NK-92 (cell line): ENCODE results near the gene SELENOS.
"Not testable (repeated sequence)": the region's sequence is repeated elsewhere in the genome, so short reads cannot be mapped to it uniquely, and the experiment has no call there.

Experiments used
- DNase-seq: peaks from one replicate; lab custom pipeline; 2025; ENCODE audit not compliant: unreplicated experiment; lab: John Stamatoyannopoulos, UW

Gene SELENOS

DNA sequence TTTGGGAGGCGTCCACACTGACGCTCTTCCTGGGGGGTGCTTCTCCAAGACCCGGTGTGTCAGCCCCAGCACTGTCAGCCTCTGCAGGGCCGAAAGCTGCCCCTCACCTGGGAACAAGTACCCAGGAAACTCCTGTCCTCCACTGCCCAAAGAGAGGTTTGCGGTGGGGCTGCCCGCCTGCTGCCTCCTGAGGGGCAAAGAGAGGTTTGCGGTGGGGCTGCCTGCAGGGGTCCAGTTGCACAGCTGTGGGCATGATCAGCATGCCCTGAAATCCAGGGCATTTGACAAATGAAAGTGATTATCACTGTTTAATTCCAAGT, 32.8 kb upstream of the SELENOS start:
- DNase-seq, result no peak

DNA sequence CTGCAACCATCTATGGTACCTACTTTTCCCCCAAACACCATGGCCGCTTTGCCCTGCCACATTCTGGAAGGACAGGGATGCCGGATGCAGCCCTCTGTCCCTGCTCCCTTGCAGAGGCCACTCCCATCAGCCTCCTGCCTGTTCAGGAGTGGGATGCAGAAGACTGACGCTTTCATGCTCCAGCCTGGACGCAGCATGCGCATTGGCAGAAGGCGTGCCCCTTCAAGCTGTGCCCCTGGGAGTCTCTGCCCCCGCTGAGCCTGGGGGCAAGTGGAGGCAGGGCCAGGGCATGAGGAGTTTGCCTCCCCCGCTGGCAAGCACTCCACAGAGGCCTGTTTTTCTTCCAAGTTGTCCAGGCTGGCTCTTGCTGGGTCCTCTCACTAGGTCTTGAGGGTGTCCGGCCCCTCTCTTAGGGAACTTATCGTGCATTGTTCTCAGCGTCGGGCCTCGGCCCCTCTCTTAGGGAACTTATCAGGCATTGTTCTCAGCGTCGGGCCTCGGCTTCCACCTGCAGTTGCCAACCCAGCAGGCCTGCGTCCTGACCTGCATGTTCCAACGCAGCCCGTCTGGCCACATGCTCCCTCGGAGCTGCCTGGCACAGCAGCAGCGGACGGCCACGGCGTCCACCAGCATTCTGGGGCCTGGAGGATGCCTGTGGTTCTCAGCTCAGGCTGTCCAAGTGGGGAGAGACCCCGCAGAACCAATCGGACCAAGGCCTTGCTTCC, 32.3 kb upstream of the SELENOS start:
- DNase-seq, result no peak

DNA sequence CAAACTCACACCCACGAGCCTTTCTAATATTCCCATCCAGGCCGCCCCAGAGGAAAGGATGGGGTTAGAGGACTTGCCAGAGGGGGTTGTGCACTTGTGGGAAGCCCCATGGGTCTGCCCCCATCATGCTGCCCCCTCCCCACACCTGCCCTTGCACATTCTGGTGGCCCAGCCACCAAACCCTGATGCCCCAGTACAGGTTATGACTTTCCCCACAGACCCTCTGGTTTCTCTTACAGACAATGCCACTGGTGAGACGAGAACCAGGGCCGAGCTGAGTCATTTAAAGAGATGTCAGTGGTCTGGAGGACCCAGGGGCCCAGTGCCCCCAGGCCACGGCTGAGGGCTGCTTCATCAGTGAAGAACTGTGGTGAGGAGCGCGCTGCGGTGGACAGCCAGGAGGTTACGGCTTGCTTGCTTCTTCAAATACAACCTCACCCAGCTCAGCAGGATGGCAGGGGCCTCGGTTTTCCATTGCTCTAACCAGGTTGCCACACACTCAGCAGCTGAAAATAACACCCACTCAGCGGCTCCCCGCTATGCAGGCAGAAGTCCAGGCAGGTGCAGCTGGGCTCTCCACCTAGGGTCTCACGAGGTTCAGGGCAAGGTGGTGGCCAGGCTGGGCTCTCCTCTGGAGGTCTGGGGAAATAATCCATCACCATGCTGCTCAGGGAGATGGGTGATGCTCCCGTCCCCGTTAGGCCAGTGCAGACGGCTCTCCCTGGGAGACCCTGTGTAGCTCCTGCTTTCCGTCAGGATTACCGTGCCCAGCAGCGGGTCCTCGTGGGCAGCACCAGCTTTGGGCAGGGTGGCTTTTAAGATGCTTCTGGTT, 31.5 kb upstream of the SELENOS start:
- DNase-seq, result no peak

DNA sequence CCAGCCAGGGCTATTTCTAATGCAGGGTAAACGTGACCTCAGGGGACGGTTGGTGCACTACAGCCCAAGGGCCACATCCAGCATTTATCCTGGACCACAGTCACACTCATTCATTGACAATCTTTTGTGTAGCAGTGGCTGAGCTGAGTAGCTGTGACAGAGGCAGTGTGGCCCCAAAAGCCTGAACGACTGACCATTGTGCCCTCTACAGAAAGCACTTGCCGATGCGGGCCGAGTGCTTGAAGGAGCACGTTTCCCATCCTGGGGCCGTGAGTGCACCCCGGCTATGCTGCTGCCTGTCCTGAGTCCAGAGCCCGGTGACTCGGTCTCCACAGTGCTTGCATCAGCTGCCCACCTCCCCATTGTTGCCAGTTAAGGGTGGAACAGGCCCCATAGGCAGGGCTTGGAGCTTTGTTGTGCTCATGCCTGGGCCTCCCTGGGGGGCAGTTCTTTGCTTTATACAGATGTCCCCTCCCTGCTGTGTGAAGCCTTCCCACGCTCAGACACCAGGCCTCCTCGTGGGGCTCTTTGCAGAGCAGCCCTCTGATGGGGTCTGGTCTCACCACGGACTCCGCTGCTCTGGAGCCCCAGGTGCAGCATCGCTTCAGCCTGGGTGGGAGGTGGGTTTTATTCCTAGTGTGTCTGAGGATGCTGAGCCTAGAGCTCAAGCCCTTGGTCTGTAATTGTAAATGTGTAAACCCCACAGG, 30.8 kb upstream of the SELENOS start:
- no peak for DNase-seq

DNA sequence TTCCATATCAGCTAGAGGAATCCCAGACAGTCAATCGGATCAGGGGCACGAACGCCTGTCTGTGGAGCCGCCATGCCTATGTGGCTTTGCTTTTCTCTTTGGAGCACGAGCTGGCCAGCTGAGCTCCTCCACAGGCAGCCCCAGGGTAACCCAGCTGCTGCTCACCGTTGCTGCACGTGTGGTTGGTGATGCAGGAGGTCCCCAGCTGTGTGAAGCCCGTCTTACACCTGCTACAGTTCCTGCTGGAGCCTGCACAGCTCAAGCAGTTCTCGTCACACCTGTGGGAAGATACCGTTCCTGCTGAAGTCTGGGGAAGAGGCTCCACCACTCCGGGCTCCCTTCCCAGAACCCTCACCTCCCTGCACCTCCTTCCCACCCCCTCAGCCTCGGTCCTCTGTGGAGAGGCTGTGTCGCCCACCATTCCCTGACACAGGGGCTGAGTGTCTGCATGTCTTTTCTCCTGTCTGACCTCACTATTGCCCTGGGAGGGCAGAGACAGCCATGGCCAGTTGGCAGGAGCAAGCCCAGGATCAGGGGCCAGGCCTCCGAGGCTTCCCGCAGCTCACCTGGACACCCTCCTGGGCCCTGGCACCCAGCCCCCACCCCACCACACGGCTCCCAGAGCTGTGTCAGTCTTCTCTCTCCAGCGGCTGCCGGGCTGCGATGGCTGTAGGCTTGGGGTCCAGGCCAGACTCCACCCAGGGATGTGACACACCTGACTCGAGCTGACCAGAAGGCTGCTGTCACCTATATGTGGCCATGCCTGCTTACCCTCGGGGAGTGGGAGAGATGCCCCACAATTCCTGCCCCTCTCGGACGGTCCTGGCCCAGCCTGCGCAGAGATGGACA, 30.0 kb upstream of the SELENOS start:
- DNase-seq, result no peak

DNA sequence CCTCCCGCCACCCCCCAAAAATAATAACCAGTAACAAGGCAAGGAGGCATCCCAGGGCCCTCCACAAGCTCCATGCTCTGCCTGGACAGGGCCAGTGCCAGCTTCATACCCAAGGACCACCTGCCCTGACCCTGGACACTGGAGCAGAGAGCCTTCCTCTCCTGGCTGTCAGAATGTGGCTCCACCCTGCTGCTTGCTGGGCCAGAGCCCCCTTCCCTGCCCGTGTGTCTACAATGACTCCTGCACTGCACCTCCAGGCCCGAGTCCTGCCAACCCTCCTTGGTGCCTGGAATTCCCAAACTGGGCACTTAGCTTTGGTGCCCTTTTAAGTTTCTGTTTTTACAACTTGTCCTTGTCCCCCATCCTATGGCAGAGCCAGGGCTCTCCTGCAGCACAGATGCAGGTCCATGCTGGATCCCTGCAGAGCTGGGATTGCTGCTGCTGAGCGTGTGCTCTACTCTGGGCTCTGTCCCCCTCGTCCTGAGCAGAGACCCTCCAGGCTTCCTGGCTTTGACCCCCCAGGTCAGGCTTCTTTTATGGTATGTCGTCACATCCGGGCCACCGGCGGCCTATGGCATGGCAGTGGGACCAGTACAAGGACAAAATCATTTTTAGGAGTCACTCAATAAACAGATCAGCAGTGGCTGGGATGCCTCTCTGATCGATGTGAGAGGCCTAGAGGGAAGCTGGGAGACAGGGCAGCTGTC, 29.2 kb upstream of the SELENOS start:
- no peak for DNase-seq

DNA sequence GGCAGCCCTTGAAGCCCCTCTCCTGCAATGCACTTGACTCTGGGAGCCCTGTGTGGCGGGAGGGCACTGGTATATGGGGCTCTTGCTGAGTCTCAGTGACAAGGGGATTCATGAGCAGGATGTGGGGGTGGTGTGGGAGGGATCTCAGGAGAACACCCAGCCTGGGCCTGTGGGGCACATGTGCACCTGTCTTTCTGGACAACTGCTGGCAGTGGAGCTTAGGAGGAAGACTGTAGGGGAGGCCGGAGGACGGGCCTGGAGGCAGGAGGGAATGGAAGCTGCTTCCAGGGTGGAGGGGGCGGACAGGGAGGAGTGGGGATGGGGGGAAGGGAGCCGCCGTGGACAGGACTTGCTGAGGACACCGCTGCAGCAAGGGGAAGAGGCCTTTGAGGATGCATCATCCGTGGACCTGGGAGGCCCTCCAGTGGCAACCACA, 28.6 kb upstream of the SELENOS start:
- DNase-seq, result no peak

DNA sequence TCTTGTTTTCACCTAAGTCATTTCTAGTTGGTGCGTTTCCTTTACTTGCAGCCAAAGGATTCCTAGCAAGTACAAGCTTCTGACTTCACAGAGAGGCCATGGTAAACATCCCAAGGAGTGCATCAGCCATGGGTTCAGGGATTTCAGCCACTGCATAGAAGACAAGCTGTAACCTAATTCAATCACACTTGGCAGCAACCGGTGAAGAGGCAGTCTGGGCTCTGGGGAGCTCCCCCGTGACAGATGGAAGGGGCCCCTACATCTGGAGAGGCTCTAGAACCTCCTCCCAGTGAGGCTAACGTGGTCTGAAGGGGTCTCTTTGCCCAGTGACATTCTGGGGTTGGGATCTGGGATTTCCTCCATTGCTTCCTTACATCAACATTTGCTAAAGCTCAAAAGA, 26.1 kb upstream of the SELENOS start:
- DNase-seq, result no peak

DNA sequence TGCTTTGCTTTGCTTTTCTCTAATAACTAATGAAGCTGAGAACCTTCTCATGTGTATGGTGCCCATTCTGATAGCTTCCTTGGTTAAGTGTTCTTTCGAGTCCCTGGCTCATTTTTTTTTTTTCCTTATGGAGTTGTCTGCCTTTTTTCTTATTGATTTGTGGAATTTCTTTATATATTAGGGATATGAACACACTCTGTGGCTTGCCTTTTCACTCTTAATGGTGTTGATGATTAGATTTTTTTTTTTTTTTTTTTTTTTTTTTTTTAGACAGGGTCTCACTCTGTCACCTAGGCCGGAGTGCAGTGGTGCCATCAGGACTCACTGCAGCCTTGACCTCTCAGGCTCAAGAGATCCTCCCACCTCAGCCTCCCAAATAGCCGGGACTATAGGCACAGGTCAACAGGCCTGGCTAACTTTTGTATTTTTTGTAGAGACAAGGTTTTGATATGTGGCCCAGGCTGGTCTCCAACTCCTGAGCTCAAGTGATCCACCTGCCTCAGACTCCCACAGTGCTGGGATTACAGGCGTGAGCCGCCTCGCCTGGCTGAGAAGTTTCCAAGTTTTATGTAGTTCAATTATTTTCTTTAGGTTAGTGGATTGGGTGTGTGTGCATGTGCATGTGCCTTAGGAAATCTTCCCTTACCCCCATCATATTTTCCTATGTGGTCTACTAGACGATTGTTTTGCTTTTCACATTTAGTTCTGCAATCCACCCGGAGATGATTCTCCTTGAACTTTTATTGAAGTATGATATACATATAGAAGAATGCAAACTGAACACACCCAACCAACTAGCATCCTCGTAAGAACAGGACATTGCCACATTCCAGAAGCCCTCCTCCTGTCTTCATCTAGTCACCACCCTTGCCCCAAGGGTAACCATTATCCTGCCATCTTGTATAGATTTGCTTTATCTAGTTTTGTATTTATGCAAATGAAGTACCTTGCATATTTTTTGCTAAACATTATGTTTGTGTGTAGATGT, 19.4 kb upstream of the SELENOS start:
- no peak for DNase-seq

DNA sequence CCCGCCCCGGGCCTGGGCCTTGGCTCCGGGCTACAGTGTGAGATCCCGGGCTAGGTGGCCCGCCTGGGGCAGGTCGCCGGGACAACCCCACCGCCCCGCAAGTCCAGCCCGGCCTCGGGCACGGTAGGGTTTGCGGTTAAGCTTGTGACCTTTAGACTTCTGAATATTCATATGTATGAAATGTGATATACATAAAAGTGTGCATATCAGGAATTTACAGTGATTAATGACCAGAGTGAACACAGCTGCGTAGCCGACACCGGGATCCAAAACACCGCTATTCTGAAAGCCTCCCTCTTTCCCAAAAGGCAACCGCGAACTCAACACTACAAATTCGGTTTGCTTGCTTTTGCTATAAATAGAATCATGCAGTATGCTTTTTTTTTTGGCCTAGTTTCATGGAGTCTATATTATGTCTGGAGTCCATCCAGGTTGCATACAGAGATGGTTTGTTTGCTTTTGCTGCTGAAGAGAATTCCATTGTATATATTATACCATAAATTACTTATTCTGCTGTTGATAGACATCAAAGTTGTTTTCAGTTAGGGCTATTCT, 18.4 kb upstream of the SELENOS start:
- no peak for DNase-seq

DNA sequence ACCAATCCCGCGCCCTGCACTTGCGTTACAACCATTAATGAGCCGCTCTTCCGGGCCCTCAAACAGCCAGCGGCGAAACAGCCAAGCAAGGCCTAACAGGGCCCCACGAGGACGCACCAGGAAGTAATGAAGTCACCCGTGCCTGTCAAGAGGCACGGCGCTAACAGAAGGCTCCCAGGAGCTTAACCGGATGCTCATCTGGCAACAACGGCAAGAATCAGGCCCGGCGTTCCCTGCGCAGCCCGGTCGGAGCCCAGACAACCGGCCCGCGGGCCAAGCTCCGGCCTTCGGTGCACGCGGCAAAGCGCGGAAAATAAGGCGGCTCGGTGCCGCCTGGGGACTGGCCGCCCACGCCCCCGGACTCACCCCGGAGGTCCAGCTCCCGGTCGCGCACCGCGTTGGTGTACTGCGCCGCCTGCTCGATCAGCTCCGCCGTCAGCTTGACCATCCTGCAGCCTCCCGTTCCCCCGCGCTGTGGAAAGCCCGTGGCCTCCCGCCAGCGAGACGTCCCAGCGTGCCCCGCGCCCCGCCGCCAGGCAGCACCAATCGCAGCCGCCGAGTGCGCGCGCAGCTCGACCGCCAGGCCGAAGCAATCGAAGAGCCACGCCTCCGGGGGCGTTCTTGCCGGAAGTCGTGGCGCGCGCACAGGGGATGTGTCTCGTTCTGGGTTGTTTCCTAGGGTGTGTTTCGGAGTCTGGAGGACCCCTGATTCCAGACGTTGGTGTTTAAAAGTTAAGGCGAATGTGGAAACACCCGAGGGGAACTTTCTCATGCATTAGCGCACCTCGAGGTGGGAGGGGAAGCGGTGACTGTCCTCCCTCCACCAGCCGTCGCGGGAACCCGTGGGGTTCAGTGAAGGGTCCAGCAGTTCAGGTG, 17.7 kb upstream of the SELENOS start, which contains the start of gene SNRPA1:
TSS of gene SNRPA1 (minus strand) at position 518 of the 876 bp plus-strand sequence. CDS start at position 448, 70 bp downstream.
- DNase-seq, result peak; percentile 79

DNA sequence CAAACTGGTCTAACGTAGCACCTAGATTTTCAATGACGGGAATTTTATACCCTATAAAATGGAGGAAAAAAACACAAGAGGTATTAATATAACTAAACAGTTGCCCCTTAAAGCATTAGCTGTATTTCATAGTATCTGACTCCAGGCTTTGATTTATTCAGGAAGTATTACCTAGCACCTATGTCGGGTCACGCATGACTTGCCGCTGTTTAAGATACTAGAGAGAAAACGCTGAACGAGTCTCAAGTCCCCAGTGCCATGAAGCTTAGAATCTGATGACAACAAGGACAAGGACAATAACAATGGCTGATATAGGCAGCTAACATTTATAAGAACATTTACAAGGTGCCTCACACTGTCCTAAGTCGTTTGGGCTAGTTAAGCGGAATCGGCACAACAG, 15.8 kb upstream of the SELENOS start:
- DNase-seq, result no peak

DNA sequence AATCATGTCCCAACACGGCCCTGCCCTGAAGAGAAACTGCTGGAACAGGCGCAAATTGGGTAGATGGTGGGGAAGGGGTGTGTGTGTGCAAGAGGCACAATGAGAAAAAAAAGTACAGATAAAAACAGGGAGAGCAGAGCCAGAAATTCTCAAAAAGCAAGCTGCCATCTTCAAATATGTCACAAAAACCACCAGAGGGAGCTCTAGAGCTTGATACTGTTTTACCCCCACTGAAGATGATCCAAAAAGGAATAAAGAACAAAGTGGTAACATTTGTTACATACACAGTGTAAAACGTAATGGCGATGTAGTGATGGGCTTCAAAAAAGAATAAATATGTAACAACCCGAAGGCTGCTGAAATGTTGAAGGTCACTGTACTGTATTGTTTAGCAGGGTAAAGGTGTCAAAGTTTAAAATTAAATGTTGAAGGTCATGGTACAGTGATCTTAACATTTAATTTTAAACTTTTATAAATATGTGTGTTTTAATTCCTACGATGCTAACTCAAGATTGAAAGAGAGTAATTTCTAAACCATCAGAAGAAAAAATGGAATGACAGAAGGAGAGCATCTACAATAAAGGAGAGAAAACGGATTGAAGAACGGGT, 11.7 kb upstream of the SELENOS start:
- DNase-seq, result no peak

DNA sequence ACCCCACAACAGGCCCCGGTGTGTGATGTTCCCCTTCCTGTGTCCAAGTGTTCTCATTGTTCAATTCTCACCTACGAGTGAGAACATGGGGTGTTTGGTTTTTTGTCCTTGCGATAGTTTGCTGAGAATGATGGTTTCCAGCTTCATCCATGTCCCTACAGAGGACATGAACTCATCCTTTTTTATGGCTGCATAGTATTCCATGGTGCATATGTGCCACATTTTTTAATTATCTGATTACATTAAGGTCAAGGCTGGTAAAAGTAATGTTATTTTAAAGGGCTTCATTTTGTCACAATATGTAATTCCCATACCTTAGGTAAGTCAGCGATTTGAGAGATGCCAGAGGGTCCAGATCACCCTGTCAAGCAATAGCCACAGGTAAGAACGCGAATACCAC, 10.1 kb upstream of the SELENOS start:
- DNase-seq, result not testable (repeated sequence)

DNA sequence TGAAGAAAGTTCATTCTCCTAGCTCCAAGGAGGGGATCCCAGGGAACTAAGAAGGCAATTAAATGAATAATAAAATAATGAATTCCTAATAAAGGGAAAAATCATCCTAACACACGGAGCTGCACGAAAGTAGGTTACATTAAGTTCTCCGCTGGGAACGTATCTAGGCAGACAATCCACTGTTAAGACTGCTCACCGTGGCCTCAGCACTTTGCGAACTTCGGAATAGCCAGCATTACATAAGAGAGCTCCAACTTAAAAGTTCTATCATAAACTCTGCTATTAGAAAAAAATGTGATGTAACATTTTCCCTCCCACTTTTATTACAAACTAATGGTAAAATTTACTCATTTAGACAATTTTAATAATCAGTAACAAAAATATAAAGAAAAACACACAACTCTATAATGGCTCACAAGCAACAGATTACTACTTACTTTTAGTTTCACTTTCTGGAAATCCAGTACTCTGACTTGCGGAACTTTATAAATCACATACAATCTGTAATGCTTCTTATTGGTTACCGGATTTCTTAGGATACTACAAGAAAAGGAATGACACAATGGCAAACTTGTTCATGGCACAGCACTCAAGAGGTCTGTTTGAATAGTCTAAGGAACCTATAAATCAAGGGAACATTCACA, 9.3 kb upstream of the SELENOS start:
- no peak for DNase-seq

DNA sequence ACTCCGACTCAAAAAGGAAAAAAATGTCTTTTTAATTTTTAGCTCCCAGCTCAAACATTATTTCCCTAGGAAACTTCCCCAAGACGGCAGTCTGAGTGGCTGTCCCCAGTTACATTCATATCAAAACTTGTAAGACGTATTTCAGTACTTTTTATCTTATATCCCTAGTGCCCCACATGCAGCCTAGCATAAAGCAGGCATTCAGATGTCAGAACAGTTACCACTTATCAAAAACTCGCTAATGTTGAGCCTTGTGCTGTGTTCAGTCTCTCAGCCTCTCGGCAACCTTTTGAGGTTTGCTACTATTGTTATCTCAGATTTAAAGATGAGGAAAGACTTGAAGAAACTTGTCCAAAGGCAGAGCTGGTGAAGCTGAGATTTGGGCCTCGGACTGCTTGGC, 6.6 kb upstream of the SELENOS start:
- no peak for DNase-seq

DNA sequence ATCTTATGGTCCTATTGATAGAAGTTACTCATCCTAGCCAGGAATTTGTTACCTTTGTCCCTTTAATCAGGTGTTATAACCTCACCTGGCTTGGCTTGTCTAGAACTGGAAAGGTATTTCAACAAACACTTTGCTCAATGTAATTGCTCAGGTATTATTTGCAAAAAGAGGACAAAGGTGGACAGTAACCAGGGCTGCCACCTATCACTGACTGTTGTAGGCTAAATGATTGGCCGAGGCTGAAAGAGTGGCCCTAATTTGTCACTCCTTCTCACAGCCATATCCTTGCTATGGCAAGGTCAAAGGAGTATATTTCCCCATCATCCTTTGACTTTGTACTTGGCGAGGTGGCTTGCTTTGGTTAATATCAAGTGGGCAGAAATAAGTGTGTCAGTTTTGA, 2.7 kb upstream of the SELENOS start:
- no peak for DNase-seq
